SU-DHL-6 (cell line): Measurements from ENCODE around the gene POLE.

Source experiments
- H2AFZ ChIP-seq: fragments of 200-600 bp; sonication (generic); 2 replicates; pipeline ENCODE4 v1.6.1; 2014; ENCODE audit warnings: low read depth, mild to moderate bottlenecking, moderate library complexity, mixed read lengths, antibody characterized with exemption, low read length; ENCODE audit not compliant: severe bottlenecking
- H3F3A ChIP-seq: fragments of 200-600 bp; shearing (Covaris generic); 2 replicates; pipeline ENCODE4 v1.6.0; 2016; ENCODE audit warnings: antibody characterized with exemption, mild to moderate bottlenecking; ENCODE audit not compliant: insufficient read depth
- H3K27ac ChIP-seq: fragments of 200-600 bp; sonication (generic); 2 replicates; pipeline ENCODE4 v1.5.1; 2016; ENCODE audit warnings: low read depth, mild to moderate bottlenecking, low read length, moderate library complexity, mixed read lengths
- H3K27me3 ChIP-seq: fragments of 200-600 bp; sonication (generic), shearing (Covaris generic); 2 replicates; pipeline ENCODE4 v1.6.0; 2014; ENCODE audit warnings: mild to moderate bottlenecking, low read length
- H3K36me3 ChIP-seq: fragments of 200-600 bp; sonication (generic); 2 replicates; pipeline ENCODE4 v1.6.1; 2014; ENCODE audit warnings: mild to moderate bottlenecking, low read length, mixed read lengths
- H3K4me2 ChIP-seq: fragments of 300-600, 200-600 bp; shearing (Covaris generic), sonication (generic); 2 replicates; pipeline ENCODE4 v1.6.0; 2014; ENCODE audit warnings: low read length, low read depth, mild to moderate bottlenecking; ENCODE audit not compliant: poor library complexity, severe bottlenecking
- H3K4me3 ChIP-seq: fragments of 200-600 bp; sonication (generic); 2 replicates; pipeline ENCODE4 v1.5.1; 2014; ENCODE audit warnings: antibody characterized with exemption, low read length, mild to moderate bottlenecking, mixed read lengths; ENCODE audit not compliant: insufficient read depth, poor library complexity, severe bottlenecking
- H3K79me2 ChIP-seq: fragments of 200-600 bp; sonication (generic); 2 replicates; pipeline ENCODE4 v1.6.1; 2014; ENCODE audit warnings: mild to moderate bottlenecking, low read length, moderate library complexity; ENCODE audit not compliant: insufficient read depth
- H3K9ac ChIP-seq: fragments of 200-600 bp; sonication (generic); 2 replicates; pipeline ENCODE4 v1.7.0; 2014; ENCODE audit warnings: mild to moderate bottlenecking, low read length
- H3K9me2 ChIP-seq: fragments of 200-600 bp; sonication (generic); replicated peaks from 2 replicates; pipeline ENCODE4 v1.6.1; 2014; ENCODE audit warnings: low read length; ENCODE audit not compliant: insufficient read depth
- H3K9me3 ChIP-seq: fragments of 200-600 bp; sonication (generic); 2 replicates; pipeline ENCODE4 v1.6.1; 2014; ENCODE audit warnings: low read length, mixed read lengths; ENCODE audit not compliant: insufficient read depth
- H4K20me1 ChIP-seq: fragments of 200-600 bp; sonication (generic); 2 replicates; pipeline ENCODE4 v1.6.1; 2014; ENCODE audit warnings: low read depth, mild to moderate bottlenecking, antibody characterized with exemption, low read length, moderate library complexity, mixed read lengths
- EZH2phosphoT487 ChIP-seq: fragments of 200-600 bp; sonication (generic), shearing (Covaris generic); conservative IDR thresholded peaks from 2 replicates; pipeline ENCODE4 v1.6.1; 2018; ENCODE audit warnings: mild to moderate bottlenecking, antibody characterized with exemption, low read length, moderate library complexity, mixed read lengths
- TF ChIP-seq, protein P1 (sequence below): fragments of 200-600 bp; sonication (generic); IDR thresholded peaks from one replicate; pipeline ENCODE4 v1.5.1; 2017; ENCODE audit warnings: antibody characterized with exemption, mild to moderate bottlenecking, low read length, moderate library complexity; ENCODE audit not compliant: insufficient read depth, poor library complexity, severe bottlenecking

POLE gene

DNA sequence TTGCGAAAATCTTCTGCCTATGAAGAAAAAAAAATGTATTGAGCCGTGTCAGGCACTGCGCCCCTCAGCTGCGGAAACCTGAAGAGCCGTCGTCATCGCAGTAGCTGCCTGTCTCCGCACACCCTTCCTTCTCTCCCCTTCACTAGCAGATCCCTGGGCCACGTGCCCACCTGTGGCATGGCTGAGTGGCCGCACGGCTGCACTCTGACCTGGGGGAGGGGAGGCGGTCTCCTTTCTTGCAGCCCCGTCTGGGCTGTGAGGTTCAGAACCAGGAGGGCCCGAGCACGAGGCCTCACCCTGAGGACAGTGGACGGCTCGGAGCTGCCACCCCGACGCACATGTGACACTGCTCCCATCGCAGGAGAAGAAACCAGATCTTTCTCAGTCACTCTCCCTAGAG is 48.4 kb upstream of the POLE start:
- no peaks in the 10 kb centered on the region for H3K9me3 ChIP-seq
- no peak overlapping the region for H3K9ac ChIP-seq
- H3K9me2 ChIP-seq: no peaks in the 10 kb centered on the region
- no peaks in the 10 kb centered on the region for H3K79me2 ChIP-seq
- H3K36me3 ChIP-seq: peaks cover 37% of the 10 kb centered on the region
- no peak overlapping the region for H3K4me3 ChIP-seq
- H4K20me1 ChIP-seq: no peaks in the 10 kb centered on the region; the same call in 1 of the 2 replicates
- no peak overlapping the region for H3K4me2 ChIP-seq
- no peak for TF ChIP-seq EZH2phosphoT487
- TF ChIP-seq, protein P1, sequence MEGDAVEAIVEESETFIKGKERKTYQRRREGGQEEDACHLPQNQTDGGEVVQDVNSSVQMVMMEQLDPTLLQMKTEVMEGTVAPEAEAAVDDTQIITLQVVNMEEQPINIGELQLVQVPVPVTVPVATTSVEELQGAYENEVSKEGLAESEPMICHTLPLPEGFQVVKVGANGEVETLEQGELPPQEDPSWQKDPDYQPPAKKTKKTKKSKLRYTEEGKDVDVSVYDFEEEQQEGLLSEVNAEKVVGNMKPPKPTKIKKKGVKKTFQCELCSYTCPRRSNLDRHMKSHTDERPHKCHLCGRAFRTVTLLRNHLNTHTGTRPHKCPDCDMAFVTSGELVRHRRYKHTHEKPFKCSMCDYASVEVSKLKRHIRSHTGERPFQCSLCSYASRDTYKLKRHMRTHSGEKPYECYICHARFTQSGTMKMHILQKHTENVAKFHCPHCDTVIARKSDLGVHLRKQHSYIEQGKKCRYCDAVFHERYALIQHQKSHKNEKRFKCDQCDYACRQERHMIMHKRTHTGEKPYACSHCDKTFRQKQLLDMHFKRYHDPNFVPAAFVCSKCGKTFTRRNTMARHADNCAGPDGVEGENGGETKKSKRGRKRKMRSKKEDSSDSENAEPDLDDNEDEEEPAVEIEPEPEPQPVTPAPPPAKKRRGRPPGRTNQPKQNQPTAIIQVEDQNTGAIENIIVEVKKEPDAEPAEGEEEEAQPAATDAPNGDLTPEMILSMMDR: no peak
- H3F3A ChIP-seq: no peaks in the 10 kb centered on the region
- no peak overlapping the region for H2AFZ ChIP-seq
- no peak overlapping the region for H3K27ac ChIP-seq
- no peaks in the 10 kb centered on the region for H3K27me3 ChIP-seq

DNA sequence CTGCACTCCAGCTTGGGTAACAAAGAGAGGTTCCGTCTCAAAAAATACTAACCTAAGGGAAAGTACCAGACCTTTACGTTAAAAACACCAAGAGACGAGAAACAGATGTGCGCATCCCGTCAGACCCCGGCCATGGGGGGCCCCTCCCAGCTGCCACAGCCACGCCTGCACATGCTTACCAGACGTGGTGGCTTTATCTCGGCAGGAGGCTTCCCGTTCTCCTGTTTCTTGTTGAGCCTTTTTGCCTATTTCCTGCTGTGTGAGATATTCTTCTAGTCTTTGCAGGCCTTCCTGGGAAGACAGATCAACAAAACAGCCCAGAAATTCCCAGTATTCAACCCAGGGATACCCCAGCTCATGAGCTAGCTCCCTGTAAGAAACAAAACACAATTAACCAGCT is 47.1 kb upstream of the POLE start:
- peaks cover 33% of the 10 kb centered on the region for H3K36me3 ChIP-seq

DNA sequence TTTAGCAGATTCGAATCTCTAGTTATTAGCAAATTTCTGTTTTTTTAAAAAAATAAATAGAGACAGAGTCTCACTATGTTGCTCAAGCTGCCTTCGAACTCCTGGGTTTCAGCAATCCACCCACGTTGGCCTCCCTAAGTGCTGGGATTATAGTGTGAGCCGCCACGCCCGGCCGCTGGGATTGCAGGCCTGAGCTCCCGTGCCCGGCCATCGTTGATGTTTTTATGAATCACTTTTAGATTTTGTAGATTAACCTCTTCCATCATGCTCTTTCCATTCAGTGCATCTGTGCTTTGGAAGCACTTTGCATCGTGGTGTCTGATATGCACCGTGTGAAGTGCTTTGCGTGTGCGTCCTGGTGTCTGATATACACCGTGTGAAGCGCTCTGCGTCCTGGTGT is 44.4 kb upstream of the POLE start:
- H3K27ac ChIP-seq: no peak overlapping the region
- TF ChIP-seq EZH2phosphoT487: no peak
- TF ChIP-seq, protein P1: no peak

More for the DNA sequence above, 47.1 kb upstream of the POLE start:
- H3K27me3 ChIP-seq: no peaks in the 10 kb centered on the region
- H3F3A ChIP-seq: peaks cover 4% of the 10 kb centered on the region; the same call in 1 of the 2 replicates
- TF ChIP-seq EZH2phosphoT487: no peak
- TF ChIP-seq, protein P1: no peak
- H4K20me1 ChIP-seq: no peaks in the 10 kb centered on the region
- H3K27ac ChIP-seq: no peak overlapping the region
- no peaks in the 10 kb centered on the region for H3K79me2 ChIP-seq
- H3K4me2 ChIP-seq: no peak overlapping the region
- H3K9ac ChIP-seq: no peak overlapping the region
- no peak overlapping the region for H3K4me3 ChIP-seq
- no peak overlapping the region for H2AFZ ChIP-seq
- no peaks in the 10 kb centered on the region for H3K9me2 ChIP-seq
- H3K9me3 ChIP-seq: no peaks in the 10 kb centered on the region

More for the DNA sequence above, 44.4 kb upstream of the POLE start:
- Histone ChIP-seq H3K9ac (no peak overlapping the region), H3K4me3 (no peak overlapping the region), H4K20me1 (no peaks in the 10 kb centered on the region), H3K79me2 (no peaks in the 10 kb centered on the region), H3K4me2 (no peak overlapping the region), H3K9me2 (no peaks in the 10 kb centered on the region), H3K36me3 (peaks cover 35% of the 10 kb centered on the region; the same call in 1 of the 2 replicates), H3F3A (peaks cover 8% of the 10 kb centered on the region; the same call in 1 of the 2 replicates), H2AFZ (no peak overlapping the region), H3K9me3 (no peaks in the 10 kb centered on the region), H3K27me3 (no peaks in the 10 kb centered on the region)
